Hepatocyte (in vitro differentiated cells): Measurements from ENCODE around the gene CDCP1. TPM values are rescaled to one million over a fixed set of nuclear protein-coding genes. Genes with fewer than 3 reads are reported as not detected.
A peak's percentile ranks its signal among the peaks of the same experiment; 100 is the strongest.

Experiments used
- DNase-seq: peaks from one replicate; pipeline ENCODE4 v3.0.0-alpha.2; 2016; ENCODE audit warnings: low spot score
- H2AFZ ChIP-seq: fragments of 200-600 bp; sonication (generic); 2 replicates; pipeline ENCODE4 v1.6.0; 2016; ENCODE audit warnings: antibody characterized with exemption, mild to moderate bottlenecking
- H3K27ac ChIP-seq: fragments of 200-600 bp; sonication (generic); 2 replicates; pipeline ENCODE4 v1.5.1; 2016; ENCODE audit warnings: mild to moderate bottlenecking
- H3K27me3 ChIP-seq: fragments of 200-600 bp; sonication (generic); 2 replicates; pipeline ENCODE4 v1.6.1; 2016
- H3K36me3 ChIP-seq: fragments of 200-600 bp; sonication (generic); replicated peaks from 2 replicates; pipeline ENCODE4 v1.5.1; 2016; ENCODE audit warnings: low read depth; ENCODE audit not compliant: insufficient read depth
- H3K4me1 ChIP-seq: fragments of 200-600 bp; sonication (generic); 2 replicates; pipeline ENCODE4 v1.5.1; 2016; ENCODE audit warnings: mild to moderate bottlenecking, moderate library complexity; ENCODE audit not compliant: insufficient read depth
- H3K4me2 ChIP-seq: fragments of 200-600 bp; sonication (generic); 2 replicates; pipeline ENCODE4 v1.6.0; 2016
- H3K4me3 ChIP-seq: fragments of 200-600 bp; sonication (generic); 2 replicates; pipeline ENCODE4 v1.5.1; 2016; ENCODE audit warnings: mild to moderate bottlenecking
- H3K79me2 ChIP-seq: fragments of 200-600 bp; sonication (generic); 2 replicates; pipeline ENCODE4 v1.6.0; 2017; ENCODE audit warnings: mild to moderate bottlenecking
- H3K9me2 ChIP-seq: fragments of 200-600 bp; sonication (generic); replicated peaks from 2 replicates; pipeline ENCODE4 v1.6.0; 2017; ENCODE audit warnings: mild to moderate bottlenecking; ENCODE audit not compliant: insufficient read depth
- H3K9me3 ChIP-seq: fragments of 200-600 bp; sonication (generic); 2 replicates; pipeline ENCODE4 v1.5.1; 2016; ENCODE audit warnings: low read depth, mild to moderate bottlenecking
- H4K20me1 ChIP-seq: fragments of 200-600 bp; sonication (generic); 2 replicates; pipeline ENCODE4 v1.6.0; 2016; ENCODE audit warnings: mild to moderate bottlenecking; ENCODE audit not compliant: insufficient read depth, poor library complexity, severe bottlenecking
- CTCF ChIP-seq: fragments of 200-600 bp; sonication (generic); IDR thresholded peaks from 2 replicates; pipeline ENCODE4 v1.5.1; 2016; ENCODE audit warnings: antibody characterized with exemption, mild to moderate bottlenecking; ENCODE audit not compliant: poor library complexity
- EZH2 ChIP-seq: fragments of 200-600 bp; sonication (generic); IDR thresholded peaks from 2 replicates; pipeline ENCODE4 v1.6.1; 2016; ENCODE audit warnings: antibody characterized with exemption, mild to moderate bottlenecking, borderline replicate concordance
- EZH2phosphoT487 ChIP-seq: fragments of 200-600 bp; sonication (generic); IDR thresholded peaks from one replicate; pipeline ENCODE4 v1.6.1; 2018; ENCODE audit warnings: antibody characterized with exemption, mild to moderate bottlenecking, low read depth, moderate library complexity; ENCODE audit not compliant: unreplicated experiment, severe bottlenecking
- WGBS: methylation state at CpG from one replicate; pipeline ENCODE4 v1.1.6; 2016; ENCODE audit warnings: low lambda C conversion rate; ENCODE audit errors: missing lambda C conversion rate; 5-methylcytosine and 5-hydroxymethylcytosine counted together
- polyA plus RNA-seq: library from polyadenylated mRNA; unstranded; fragments of >200 nt; fragmentation: Nextera tagmentation; extraction: Ambion mirVana; gene quantifications from 2 replicates; pipeline ENCODE4 v1.2.1, GENCODE V29; 2016
- total RNA-seq: library from RNA; depleted of rRNA; stranded (reverse); fragments of >200 nt; gene quantifications from 2 replicates; pipeline ENCODE4 v1.2.3, GENCODE V29; 2014

CDCP1 gene
- total and polyA plus RNA-seq, 2 experiments from 2014 or later: 4.8 to 7.0 TPM

DNA sequence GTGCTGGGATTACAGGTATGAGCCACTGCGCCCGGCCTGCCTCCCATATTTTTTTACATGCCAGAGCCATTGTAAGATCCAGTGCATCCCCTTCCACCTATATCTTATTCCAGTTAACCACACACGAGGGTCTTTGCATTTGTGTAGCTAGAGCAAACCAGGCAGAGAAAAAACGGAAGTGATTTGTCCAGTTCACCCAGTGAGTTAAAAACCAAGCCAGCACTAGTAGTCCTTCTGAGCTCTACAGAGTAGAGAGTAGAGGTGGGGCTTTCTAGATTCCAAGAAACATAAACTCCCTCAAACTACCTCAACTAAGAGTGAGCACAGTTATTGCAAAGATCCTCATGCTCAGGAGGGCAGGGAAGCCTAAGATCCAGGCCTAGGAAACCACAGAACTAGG lies 45.2 kb upstream of the CDCP1 start:
- no peaks in the 10 kb centered on the region for H4K20me1 ChIP-seq
- H3K27me3 ChIP-seq: no peaks in the 10 kb centered on the region
- H3K4me2 ChIP-seq: no peak overlapping the region
- 92% methylated on average over 4 of the region's 4 CpGs for WGBS
- no peaks in the 10 kb centered on the region for H3K9me2 ChIP-seq
- H3K4me1 ChIP-seq: peaks cover 18% of the 10 kb centered on the region
- H2AFZ ChIP-seq: no peak overlapping the region
- H3K27ac ChIP-seq: peak overlapping the region; percentile 58
- no peaks in the 10 kb centered on the region for H3K9me3 ChIP-seq
- no peaks in the 10 kb centered on the region for H3K79me2 ChIP-seq
- H3K36me3 ChIP-seq: no peaks in the 10 kb centered on the region
- H3K4me3 ChIP-seq: no peak overlapping the region
- no peak for TF ChIP-seq EZH2
- TF ChIP-seq CTCF: no peak
- no peak for TF ChIP-seq EZH2phosphoT487
- DNase-seq: no peak

- H3K36me3 ChIP-seq: no peaks in the 10 kb centered on the region
- no peaks in the 10 kb centered on the region for H4K20me1 ChIP-seq
- no peak overlapping the region for H3K4me2 ChIP-seq
- no peaks in the 10 kb centered on the region for H3K9me2 ChIP-seq
- no peak for TF ChIP-seq EZH2
- TF ChIP-seq EZH2phosphoT487: no peak
- no peak for TF ChIP-seq CTCF
- no peaks in the 10 kb centered on the region for H3K9me3 ChIP-seq
- no peak for DNase-seq
- H3K79me2 ChIP-seq: no peaks in the 10 kb centered on the region
- 71% methylated on average over 8 of the region's 8 CpGs for WGBS
- H2AFZ ChIP-seq: no peak overlapping the region
- no peaks in the 10 kb centered on the region for H3K27me3 ChIP-seq
- peaks cover 20% of the 10 kb centered on the region for H3K4me1 ChIP-seq
- H3K4me3 ChIP-seq: no peak overlapping the region
- H3K27ac ChIP-seq: peak overlapping the region; percentile 61
Measured at GRCh38 chr3:45188719-45189659, 42.8 kb upstream of the CDCP1 start.

GRCh38 chr3:45187694-45188141 lies 41.5 kb upstream of the CDCP1 start:
- no peaks in the 10 kb centered on the region for H4K20me1 ChIP-seq
- H3K4me3 ChIP-seq: no peak overlapping the region
- H3K4me2 ChIP-seq: no peak overlapping the region
- H2AFZ ChIP-seq: no peak overlapping the region
- no peak overlapping the region for H3K27ac ChIP-seq
- H3K36me3 ChIP-seq: no peaks in the 10 kb centered on the region
- TF ChIP-seq CTCF (no peak), EZH2 (no peak), EZH2phosphoT487 (no peak)
- no peaks in the 10 kb centered on the region for H3K27me3 ChIP-seq
- H3K9me2 ChIP-seq: no peaks in the 10 kb centered on the region
- no peak for DNase-seq
- no peaks in the 10 kb centered on the region for H3K9me3 ChIP-seq
- 79% methylated on average over 3 of the region's 3 CpGs for WGBS
- H3K79me2 ChIP-seq: no peaks in the 10 kb centered on the region
- H3K4me1 ChIP-seq: peaks cover 32% of the 10 kb centered on the region
